Cardiac septum (tissue), 1 donor: ENCODE measurements around the gene TRABD2B. TPM values are rescaled to one million over a fixed set of nuclear protein-coding genes. Genes with fewer than 3 reads are reported as not detected.

Source experiments
- DNase-seq: peaks from one replicate; pipeline ENCODE4 v3.0.0-alpha.2; 2020; ENCODE audit warnings: low spot score
- intact Hi-C: fragments of 100-400 bp; cut with DNase I; formaldehyde crosslinking; loops from one replicate; pipeline ENCODE4 v1.14.0; 2022
- total RNA-seq: library from RNA; stranded (reverse); fragmentation: NEBNext Ultra II Directional; extraction: Animal tissue kit (Norgen Biotek cat#: 25700); gene quantifications from one replicate; pipeline ENCODE4 v1.2.1, GENCODE V29; 2021
- donor health status: DM: no; HTN: no; CAD: no.

Gene TRABD2B
- total RNA-seq, 1 donor from 2014 or later = 3.4 TPM

- no peak for DNase-seq
- intact Hi-C loops = no loop called here
Observed at GRCh38 chr1:47795102-47795501, 202.1 kb downstream of the TRABD2B start.

DNA sequence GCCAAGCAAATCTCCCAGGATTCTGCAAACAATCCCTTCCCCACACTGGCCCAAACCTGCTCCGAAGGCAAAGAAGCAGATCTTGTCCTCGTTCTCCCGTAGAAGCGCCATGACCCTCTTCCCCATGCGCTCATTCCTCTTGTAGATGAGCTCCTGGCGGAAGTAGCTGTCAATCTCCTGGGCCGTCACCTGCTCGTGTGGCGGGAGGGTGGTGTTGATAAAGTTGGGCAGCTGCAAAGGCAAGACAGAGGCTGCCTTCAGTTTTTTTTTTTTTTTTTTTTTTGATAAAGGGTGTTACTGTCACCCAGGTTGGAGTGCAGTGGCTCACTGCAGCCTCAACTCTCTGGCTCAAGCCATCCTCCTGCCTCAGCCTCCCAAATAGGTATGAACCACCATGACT, 202.7 kb downstream of the TRABD2B start:
- DNase-seq = no peak
- intact Hi-C loops = no loop called here

- intact Hi-C loops = no loop called here
- DNase-seq = no peak
Observed at GRCh38 chr1:47794081-47794480, 203.1 kb downstream of the TRABD2B start.

DNA sequence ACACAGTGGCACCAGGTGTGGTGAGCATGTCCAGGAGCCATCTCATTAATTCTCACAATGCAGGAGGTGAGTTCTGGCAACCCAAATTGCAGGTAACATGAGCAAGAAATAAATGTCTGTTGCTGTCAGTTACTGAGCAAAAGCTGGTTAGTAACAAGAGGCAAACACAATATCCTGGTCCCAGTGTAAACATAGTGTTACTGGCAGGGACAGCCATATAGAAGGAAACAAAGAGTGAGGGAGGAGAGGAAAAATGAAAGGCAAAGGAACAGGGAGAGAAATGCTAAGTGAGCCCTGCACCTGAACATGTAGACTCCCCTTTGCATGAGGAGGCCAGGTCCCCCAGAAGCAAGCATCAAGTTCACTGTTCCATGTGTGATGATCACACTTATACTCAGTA, 203.6 kb downstream of the TRABD2B start:
- no peak for DNase-seq
- intact Hi-C loops = no loop called here

DNA sequence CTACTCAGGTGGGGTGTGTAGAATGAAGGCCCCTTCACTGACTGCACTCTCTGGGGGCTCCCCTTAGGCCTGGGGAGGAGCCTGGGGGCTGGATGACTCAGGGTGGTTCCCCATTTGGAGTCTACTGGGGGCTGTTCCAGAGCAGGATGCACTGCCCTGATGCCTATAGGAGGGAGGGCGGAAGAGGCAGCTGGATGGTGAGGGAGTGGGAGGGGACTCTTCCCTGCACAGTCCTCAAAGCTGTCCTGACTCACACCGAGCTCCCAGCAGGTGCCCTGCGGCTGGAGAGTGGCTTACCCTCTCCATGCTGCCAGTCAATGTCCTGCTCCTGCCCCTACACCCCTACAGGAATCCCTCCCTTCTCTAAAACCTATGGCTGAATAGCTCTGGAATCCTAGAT, 204.4 kb downstream of the TRABD2B start:
- no peak for DNase-seq
- intact Hi-C loops = no loop called here

DNA sequence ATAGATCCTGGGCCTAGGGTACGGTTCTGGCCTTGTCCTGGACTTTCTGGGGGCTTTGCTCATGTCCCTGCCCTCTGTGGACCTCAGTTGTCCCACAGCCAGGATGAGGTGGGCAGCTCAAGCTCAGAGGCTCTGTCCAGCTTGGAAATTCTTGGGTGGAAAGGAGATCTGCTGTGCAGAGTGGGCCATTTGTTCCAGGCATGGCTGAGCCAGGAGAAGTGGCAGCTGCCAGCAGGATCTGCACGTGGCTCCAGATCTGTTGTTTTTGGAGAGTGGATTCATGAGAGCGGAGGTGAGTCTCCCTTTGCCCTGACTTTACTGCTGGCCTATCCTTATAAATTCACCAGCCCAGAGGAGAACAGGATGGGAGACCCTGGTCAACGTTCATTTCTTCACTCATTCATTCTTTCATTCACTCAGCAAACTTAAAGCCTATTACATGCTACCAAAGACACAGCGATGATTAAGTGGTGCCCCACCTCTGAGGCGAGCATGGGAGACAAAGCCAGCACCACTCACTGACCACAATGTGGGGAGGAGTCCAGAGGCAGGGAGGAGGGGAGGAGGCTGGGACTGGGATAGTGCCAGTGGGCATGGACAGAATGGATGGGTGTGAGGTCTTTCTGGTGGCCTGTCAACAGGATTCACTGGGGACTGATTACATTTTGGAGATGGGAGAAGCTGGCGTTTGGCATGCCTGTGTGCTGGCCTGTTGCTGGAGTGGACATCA, 205.1 kb downstream of the TRABD2B start:
- no peak for DNase-seq
- intact Hi-C loops = no loop called here

DNA sequence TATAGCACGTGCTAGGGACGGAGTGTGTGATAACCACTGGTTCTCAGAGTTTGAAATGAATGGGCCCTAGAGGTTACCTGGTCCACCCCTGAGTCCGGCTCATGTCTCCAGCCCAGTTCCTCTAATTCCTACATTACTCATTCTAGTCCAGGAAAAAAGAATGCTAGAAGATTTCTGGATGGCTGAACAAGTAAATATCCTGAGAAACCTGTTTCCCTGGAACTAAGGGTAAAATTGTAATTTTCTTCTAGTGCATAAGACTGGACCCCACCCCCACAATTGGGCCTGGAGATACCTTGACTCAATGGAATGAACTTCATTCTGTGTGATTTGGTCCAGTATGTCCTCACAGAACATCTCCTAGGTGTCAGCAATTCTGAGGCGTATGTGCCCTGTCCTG, 208.4 kb downstream of the TRABD2B start:
- no peak for DNase-seq
- intact Hi-C loops = loop anchor here (10.0 kb wide), 1 partner anchor 206 kb away; the partner anchor contains the start of gene TRABD2B

DNA sequence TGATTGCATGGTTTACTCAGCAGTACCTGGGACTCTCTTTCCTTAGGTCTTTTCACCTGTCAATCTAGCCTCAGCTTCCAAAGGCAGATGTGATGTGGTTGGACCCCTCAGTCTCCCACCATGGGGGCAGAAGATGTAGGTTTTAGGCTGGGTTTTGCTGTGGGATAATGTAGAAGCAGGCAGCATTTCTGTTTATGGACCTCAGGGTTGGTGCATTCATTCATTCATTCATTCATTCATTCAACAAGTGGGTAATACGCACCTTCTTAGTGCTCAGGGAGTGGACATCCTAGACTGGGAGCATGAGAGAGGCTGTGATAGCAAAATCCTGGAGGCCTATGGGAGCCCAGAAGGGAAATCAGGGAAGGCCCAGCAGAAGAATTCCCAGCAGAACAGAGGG, 209.6 kb downstream of the TRABD2B start:
- intact Hi-C loops = loop anchor here (10.0 kb wide), 1 partner anchor 207 kb away; the partner anchor contains the start of gene TRABD2B
- no peak for DNase-seq

DNA sequence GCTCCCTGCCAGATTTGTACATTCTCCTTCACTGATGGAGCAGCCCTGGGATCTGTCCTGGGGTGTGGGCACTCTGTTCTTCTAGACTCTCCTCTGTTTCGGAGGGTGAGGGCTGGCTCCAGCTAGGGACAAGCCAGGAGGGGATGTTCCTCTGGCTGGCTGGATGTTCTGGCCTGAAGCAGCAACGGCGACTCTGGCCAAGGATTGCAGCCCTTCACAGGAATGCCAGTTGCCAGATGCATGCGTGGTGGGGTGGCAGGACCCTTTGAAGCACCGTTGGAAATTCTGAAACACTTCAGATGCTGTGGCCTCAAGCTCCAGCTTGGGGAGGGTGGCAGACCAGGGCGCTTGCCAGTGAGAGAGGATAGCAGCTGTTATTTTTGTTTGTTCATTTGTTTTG, 210.9 kb downstream of the TRABD2B start:
- DNase-seq = no peak
- intact Hi-C loops = loop anchor here (10.0 kb wide), 1 partner anchor 208 kb away; the partner anchor contains the start of gene TRABD2B

GRCh38 chr1:47785561-47786271, 211.5 kb downstream of the TRABD2B start:
- DNase-seq = no peak
- intact Hi-C loops = loop anchor here (10.0 kb wide), 1 partner anchor 209 kb away; the partner anchor contains the start of gene TRABD2B

DNA sequence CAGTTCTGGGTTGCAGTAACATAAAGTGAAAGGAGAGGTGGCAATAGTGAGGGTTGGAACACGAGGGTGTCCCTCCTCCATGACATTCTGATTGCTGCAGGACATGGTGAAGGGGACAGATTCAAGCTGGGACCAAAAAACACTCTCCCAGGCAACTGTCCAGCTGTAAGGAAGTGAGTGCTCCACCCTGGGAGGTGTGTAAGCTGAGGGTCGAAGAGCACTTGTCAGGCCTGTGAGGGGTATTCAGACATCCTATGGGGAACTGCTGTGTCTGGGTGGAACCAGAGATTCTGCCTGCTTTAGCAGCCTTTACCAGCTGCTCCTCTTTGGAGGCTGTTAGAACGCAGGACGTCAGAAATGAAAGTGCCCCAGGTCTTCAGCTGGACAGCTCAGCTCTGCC, 212.1 kb downstream of the TRABD2B start:
- no peak for DNase-seq
- intact Hi-C loops = loop anchor here (10.0 kb wide), 1 partner anchor 210 kb away; the partner anchor contains the start of gene TRABD2B

GRCh38 chr1:47784497-47784822, 212.7 kb downstream of the TRABD2B start:
- intact Hi-C loops = loop anchor here (10.0 kb wide), 1 partner anchor 210 kb away; the partner anchor contains the start of gene TRABD2B
- no peak for DNase-seq

DNA sequence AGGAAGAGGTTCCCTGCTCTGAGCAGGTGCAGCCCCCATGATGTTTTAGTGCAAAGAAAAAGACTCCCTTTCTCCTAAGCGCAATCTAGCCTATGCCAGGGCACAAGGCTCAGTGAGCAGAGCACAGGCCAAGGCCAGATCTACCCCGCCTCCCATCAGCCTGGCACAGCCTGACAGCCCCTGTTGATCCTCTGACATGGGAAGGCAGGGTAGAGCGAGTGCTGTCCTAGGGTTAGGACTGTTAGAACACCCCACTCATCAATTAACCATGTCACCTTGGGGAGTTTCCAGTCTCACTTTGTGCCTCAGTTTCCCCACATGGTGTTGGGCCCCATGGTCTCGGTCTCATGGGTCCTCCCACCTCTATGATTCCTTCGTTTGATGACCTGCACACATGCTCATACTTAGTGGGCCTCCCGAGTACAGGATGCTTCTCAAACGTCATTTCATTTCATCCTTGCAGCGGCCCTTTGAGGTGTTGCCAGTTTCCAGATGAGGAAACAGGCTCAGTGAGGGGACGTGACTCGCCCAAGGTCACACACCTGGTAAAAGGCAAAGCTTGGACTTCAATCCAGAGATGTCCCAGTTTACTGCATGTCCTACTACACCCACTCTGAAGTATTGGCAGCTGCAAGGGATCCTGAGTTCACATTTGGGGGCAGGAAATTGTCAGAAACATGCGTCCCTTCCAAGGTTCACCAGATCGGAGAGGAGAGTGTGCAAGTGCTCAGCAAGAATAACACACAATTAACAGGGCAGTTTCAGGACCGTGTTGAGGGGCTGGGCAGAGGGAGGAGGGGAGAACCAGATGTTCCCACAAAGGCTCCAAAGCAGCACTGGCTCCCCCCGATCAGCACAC, 213.3 kb downstream of the TRABD2B start:
- no peak for DNase-seq

GRCh38 chr1:47782414-47783166, 214.6 kb downstream of the TRABD2B start:
- intact Hi-C loops = loop anchor here (10.0 kb wide), 1 partner anchor 212 kb away; the partner anchor contains the start of gene TRABD2B

More for the DNA sequence above, 213.3 kb downstream of the TRABD2B start:
- intact Hi-C loops = loop anchor here (10.0 kb wide), 1 partner anchor 211 kb away; the partner anchor contains the start of gene TRABD2B

GRCh38 chr1:47781171-47781959, 215.8 kb downstream of the TRABD2B start:
- intact Hi-C loops = loop anchor here (10.0 kb wide), 1 partner anchor 213 kb away; the partner anchor contains the start of gene TRABD2B
- DNase-seq = no peak

More at GRCh38 chr1:47782414-47783166, 214.6 kb downstream of the TRABD2B start:
- DNase-seq = no peak

- DNase-seq = no peak
- intact Hi-C loops = loop anchor here (10.0 kb wide), 1 partner anchor 214 kb away; the partner anchor contains the start of gene TRABD2B
Observed at GRCh38 chr1:47780469-47780995, 216.7 kb downstream of the TRABD2B start.

DNA sequence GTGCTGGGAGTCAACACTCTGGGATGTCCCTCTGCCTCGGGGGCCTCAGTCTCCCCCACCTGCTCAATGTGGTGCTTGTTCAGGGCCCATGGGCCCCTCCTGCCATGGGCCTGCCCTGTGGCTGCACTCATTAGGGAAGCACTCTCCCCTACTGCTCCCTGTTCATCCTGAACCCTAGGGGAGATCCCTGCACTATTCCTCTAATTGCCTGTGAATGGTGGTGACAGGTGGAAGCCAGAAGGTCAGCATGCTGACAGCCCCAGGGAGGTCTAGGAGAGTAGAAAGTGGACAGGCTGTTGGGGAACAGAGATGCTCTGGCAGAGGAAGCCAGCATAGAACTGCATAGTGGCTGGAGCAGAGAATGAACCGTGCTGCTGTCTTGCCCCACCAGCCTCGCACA, 217.6 kb downstream of the TRABD2B start:
- intact Hi-C loops = loop anchor here (10.0 kb wide), 1 partner anchor 215 kb away; the partner anchor contains the start of gene TRABD2B
- no peak for DNase-seq

- DNase-seq = no peak
- intact Hi-C loops = no loop called here
Observed at GRCh38 chr1:47778280-47778679, 218.9 kb downstream of the TRABD2B start.
